HepG2 (cell line): Measurements from ENCODE around the gene SAMD10. TPM values are rescaled to one million over a fixed set of nuclear protein-coding genes. Genes with fewer than 3 reads are reported as not detected.

Source experiments
- CEBPZ ChIP-seq: IDR thresholded peaks from 2 replicates; pipeline ENCODE4 v1.6.1; 2012; ENCODE audit warnings: low read length, improper control_type of control experiment
- FLYWCH1 ChIP-seq: sonication (generic); formaldehyde crosslinking; IDR thresholded peaks from 2 replicates; pipeline ENCODE4 v1.8.1; 2023; ENCODE audit warnings: mild to moderate bottlenecking, missing genetic modification reagents
- HOXA9 ChIP-seq: sonication (generic); formaldehyde crosslinking; IDR thresholded peaks from 2 replicates; pipeline ENCODE4 v1.8.1; 2022; ENCODE audit warnings: missing genetic modification reagents, mild to moderate bottlenecking, moderate library complexity, borderline replicate concordance
- NFYC ChIP-seq: IDR thresholded peaks from 2 replicates; pipeline ENCODE4 v1.6.1; 2016; ENCODE audit warnings: missing genetic modification reagents, missing compliant biosample characterization
- PCBP1 ChIP-seq: fragments of 200-400 bp; formaldehyde crosslinking; IDR thresholded peaks from 2 replicates; pipeline ENCODE4 v1.6.1; 2017; ENCODE audit warnings: mild to moderate bottlenecking, low read depth, low read length, borderline replicate concordance
- RBM22 ChIP-seq: fragments of 200-400 bp; formaldehyde crosslinking; optimal IDR thresholded peaks from 2 replicates; pipeline ENCODE3; 2017; ENCODE audit warnings: mild to moderate bottlenecking, low read length, moderate library complexity
- SMC3 ChIP-seq: IDR thresholded peaks from 2 replicates; pipeline ENCODE4 v1.6.1; 2011; ENCODE audit warnings: low read length, improper control_type of control experiment
- ZBTB1 ChIP-seq: sonication (generic); formaldehyde crosslinking; IDR thresholded peaks from 2 replicates; pipeline ENCODE4 v1.4.0; 2020; ENCODE audit warnings: missing genetic modification reagents, borderline replicate concordance
- ZNF44 ChIP-seq: sonication (generic); formaldehyde crosslinking; IDR thresholded peaks from 2 replicates; pipeline ENCODE4 v1.5.1; 2020; ENCODE audit warnings: mild to moderate bottlenecking, missing genetic modification reagents
- ZNF549 ChIP-seq: sonication (generic); formaldehyde crosslinking; IDR thresholded peaks from 2 replicates; pipeline ENCODE4 v1.5.0; 2020; ENCODE audit warnings: missing genetic modification reagents
- ZNF557 ChIP-seq: sonication (generic); formaldehyde crosslinking; IDR thresholded peaks from 2 replicates; pipeline ENCODE4 v1.4.0; 2020; ENCODE audit warnings: missing genetic modification reagents
- polyA plus RNA-seq, 8 experiments: library from polyadenylated mRNA; depleted of rRNA in 3 of 8; stranded (reverse) in 7 of 8; unstranded in 1 of 8; fragments of >200 nt; fragmentation: Illumina TruSeq in 4 of 8; extraction: Trizol in 4 of 8; gene quantifications; 2 replicates each; pipeline versions ENCODE4 v1.2.1 to v1.2.3, GENCODE V29; 2011 to 2016; ENCODE audit warnings: low read depth in 4 of 8, missing spikeins in 1 of 8, mixed read lengths in 1 of 8; ENCODE audit not compliant: insufficient read depth in 1 of 8
- total RNA-seq, 5 experiments: library from RNA; depleted of rRNA; stranded (reverse); fragments of >200 nt; fragmentation: Illumina TruSeq; extraction: Trizol; gene quantifications; 2 replicates each; pipeline ENCODE4 v1.2.3, GENCODE V29; 2016; ENCODE audit warnings: low read depth in 1 of 5
- TF ChIP-seq, protein P1 (sequence below): fragments of 450-650 bp; IDR thresholded peaks from 2 replicates; pipeline ENCODE4 v1.6.1; 2016
- TF ChIP-seq, protein P2 (sequence below): sonication (generic); formaldehyde crosslinking; IDR thresholded peaks from 2 replicates; pipeline ENCODE4 v1.4.0; 2020; ENCODE audit warnings: missing genetic modification reagents, borderline replicate concordance

SAMD10 gene
- total and polyA plus RNA-seq, 2 of the 13 experiments (the other 11 are each of a cell fraction or from before 2014, with no cell fraction given), result 6.1 to 11.0 TPM

GRCh38 chr20:63945921-63946920, 33.2 kb downstream of the SAMD10 start (continued):
- TF ChIP-seq HOXA9 (0 out of 2 replicates have a peak, but pooled peaks have one; percentile 10), ZNF549 (CRISPR knock-in tag) (no peak), RBM22 (peak; percentile 18), SMC3 (no peak), PCBP1 (0 out of 2 replicates have a peak, but pooled peaks have one; percentile 39), ZNF44 (CRISPR knock-in tag) (no peak), FLYWCH1 (CRISPR knock-in tag) (no peak), NFYC (no peak), ZNF557 (CRISPR knock-in tag) (no peak), ZBTB1 (CRISPR knock-in tag) (no peak), CEBPZ (no peak)
- TF ChIP-seq, protein P1, sequence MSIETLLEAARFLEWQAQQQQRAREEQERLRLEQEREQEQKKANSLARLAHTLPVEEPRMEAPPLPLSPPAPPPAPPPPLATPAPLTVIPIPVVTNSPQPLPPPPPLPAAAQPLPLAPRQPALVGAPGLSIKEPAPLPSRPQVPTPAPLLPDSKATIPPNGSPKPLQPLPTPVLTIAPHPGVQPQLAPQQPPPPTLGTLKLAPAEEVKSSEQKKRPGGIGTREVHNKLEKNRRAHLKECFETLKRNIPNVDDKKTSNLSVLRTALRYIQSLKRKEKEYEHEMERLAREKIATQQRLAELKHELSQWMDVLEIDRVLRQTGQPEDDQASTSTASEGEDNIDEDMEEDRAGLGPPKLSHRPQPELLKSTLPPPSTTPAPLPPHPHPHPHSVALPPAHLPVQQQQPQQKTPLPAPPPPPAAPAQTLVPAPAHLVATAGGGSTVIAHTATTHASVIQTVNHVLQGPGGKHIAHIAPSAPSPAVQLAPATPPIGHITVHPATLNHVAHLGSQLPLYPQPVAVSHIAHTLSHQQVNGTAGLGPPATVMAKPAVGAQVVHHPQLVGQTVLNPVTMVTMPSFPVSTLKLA, result no peak
- TF ChIP-seq, protein P2, sequence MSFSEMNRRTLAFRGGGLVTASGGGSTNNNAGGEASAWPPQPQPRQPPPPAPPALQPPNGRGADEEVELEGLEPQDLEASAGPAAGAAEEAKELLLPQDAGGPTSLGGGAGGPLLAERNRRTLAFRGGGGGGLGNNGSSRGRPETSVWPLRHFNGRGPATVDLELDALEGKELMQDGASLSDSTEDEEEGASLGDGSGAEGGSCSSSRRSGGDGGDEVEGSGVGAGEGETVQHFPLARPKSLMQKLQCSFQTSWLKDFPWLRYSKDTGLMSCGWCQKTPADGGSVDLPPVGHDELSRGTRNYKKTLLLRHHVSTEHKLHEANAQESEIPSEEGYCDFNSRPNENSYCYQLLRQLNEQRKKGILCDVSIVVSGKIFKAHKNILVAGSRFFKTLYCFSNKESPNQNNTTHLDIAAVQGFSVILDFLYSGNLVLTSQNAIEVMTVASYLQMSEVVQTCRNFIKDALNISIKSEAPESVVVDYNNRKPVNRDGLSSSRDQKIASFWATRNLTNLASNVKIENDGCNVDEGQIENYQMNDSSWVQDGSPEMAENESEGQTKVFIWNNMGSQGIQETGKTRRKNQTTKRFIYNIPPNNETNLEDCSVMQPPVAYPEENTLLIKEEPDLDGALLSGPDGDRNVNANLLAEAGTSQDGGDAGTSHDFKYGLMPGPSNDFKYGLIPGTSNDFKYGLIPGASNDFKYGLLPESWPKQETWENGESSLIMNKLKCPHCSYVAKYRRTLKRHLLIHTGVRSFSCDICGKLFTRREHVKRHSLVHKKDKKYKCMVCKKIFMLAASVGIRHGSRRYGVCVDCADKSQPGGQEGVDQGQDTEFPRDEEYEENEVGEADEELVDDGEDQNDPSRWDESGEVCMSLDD (CRISPR knock-in tag), result no peak
